H1 (cell line): ENCODE data around the gene CFAP65. TPM values are rescaled to one million over a fixed set of nuclear protein-coding genes. Genes with fewer than 3 reads are reported as not detected.

Experiments
- CTCF ChIA-PET: fragments of 300-600 bp; sonication (Branson Sonifier 250); formaldehyde crosslinking; loops from one replicate; lab custom pipeline; 2021; ENCODE audit not compliant: partially characterized antibody; lab: Charles Lee
- POLR2A ChIA-PET: fragments of 300-600 bp; sonication (Branson Sonifier 250); formaldehyde crosslinking; loops from one replicate; lab custom pipeline; 2021; ENCODE audit warnings: inconsistent platforms; ENCODE audit not compliant: partially characterized antibody; lab: Charles Lee
- DNase-seq, 2 experiments: peaks; one replicate each; pipeline versions ENCODE4 v3.0.0 to v3.0.0-alpha.2; 2010 to 2022; ENCODE audit warnings: low spot score in 2 of 2, low read depth in 1 of 2, mixed read lengths in 1 of 2
- FAIRE-seq: peaks from 2 replicates; lab custom pipeline; 2011; peaks lifted over from hg19 to GRCh38; lab: Jason Lieb, UNC
- H2AFZ ChIP-seq: 2 replicates; pipeline ENCODE4 v1.8.1; 2012; ENCODE audit warnings: low read length, inconsistent platforms
- H2AK5ac ChIP-seq: 2 replicates; pipeline ENCODE4 v1.6.1; 2013; ENCODE audit warnings: low read depth, low read length
- H2BK120ac ChIP-seq: replicated peaks from 2 replicates; pipeline ENCODE3; 2013; ENCODE audit warnings: low read depth, low read length, inconsistent platforms
- H2BK12ac ChIP-seq: 2 replicates; pipeline ENCODE4 v1.6.1; 2013; ENCODE audit warnings: low read depth, low read length
- H2BK15ac ChIP-seq: 2 replicates; pipeline ENCODE4 v1.6.1; 2013; ENCODE audit warnings: low read length
- H2BK20ac ChIP-seq: 2 replicates; pipeline ENCODE4 v1.6.1; 2013; ENCODE audit warnings: low read length
- H2BK5ac ChIP-seq: 2 replicates; pipeline ENCODE4 v1.6.1; 2013; ENCODE audit warnings: low read depth, low read length
- H3K14ac ChIP-seq: 2 replicates; pipeline ENCODE4 v1.6.1; 2013; ENCODE audit warnings: inconsistent platforms; ENCODE audit not compliant: insufficient read length
- H3K18ac ChIP-seq: 2 replicates; pipeline ENCODE4 v1.6.1; 2013; ENCODE audit warnings: low read length; ENCODE audit errors: extremely low read depth
- H3K23ac ChIP-seq: 2 replicates; pipeline ENCODE4 v1.6.1; 2013; ENCODE audit warnings: inconsistent platforms; ENCODE audit not compliant: insufficient read length
- H3K23me2 ChIP-seq: 2 replicates; pipeline ENCODE4 v1.6.1; 2013; ENCODE audit warnings: low read depth, low read length
- H3K27ac ChIP-seq: 2 replicates; pipeline ENCODE4 v1.6.1; 2011; ENCODE audit warnings: low read depth, low read length, inconsistent platforms
- H3K27me3 ChIP-seq, 4 experiments: replicated peaks in 1 of 4; 1 replicate in 1 of 4; 2 replicates in 3 of 4; pipeline versions ENCODE4 v1.6.1 to v1.8.1; 2011 to 2013; ENCODE audit warnings: low read length in 3 of 4, mild to moderate bottlenecking in 3 of 4, inconsistent platforms in 2 of 4, mixed read lengths in 2 of 4, moderate library complexity in 1 of 4; ENCODE audit not compliant: control insufficient read depth in 3 of 4, insufficient read depth in 3 of 4; ENCODE audit errors: extremely low read depth in 1 of 4
- H3K36me3 ChIP-seq, 4 experiments: 2 replicates each; pipeline versions ENCODE4 v1.6.1 to v1.8.1; 2011 to 2013; ENCODE audit warnings: mild to moderate bottlenecking in 4 of 4, low read length in 3 of 4, moderate library complexity in 2 of 4, control low read depth in 1 of 4, inconsistent platforms in 1 of 4; ENCODE audit not compliant: insufficient read depth in 4 of 4, control insufficient read depth in 2 of 4
- H3K4ac ChIP-seq: replicated peaks from 2 replicates; pipeline ENCODE3; 2013; ENCODE audit warnings: low read length, low read depth, mixed read lengths, inconsistent platforms; ENCODE audit not compliant: insufficient read length
- H3K4me1 ChIP-seq, 4 experiments: replicated peaks in 1 of 4; 1 replicate in 1 of 4; 2 replicates in 3 of 4; pipeline versions ENCODE4 v1.6.1 to v1.8.1; 2011 to 2013; ENCODE audit warnings: low read length in 3 of 4, inconsistent platforms in 2 of 4, mixed read lengths in 1 of 4; ENCODE audit not compliant: insufficient read depth in 4 of 4, control insufficient read depth in 3 of 4
- H3K4me2 ChIP-seq, 2 experiments: 2 replicates each; pipeline versions ENCODE4 v1.6.1 to v1.8.1; 2011 to 2013; ENCODE audit warnings: low read depth in 2 of 2, low read length in 2 of 2, control low read depth in 1 of 2, inconsistent platforms in 1 of 2, mild to moderate bottlenecking in 1 of 2; ENCODE audit not compliant: insufficient read depth in 1 of 2
- H3K4me3 ChIP-seq, 4 experiments: fragments of 200-600, 300-600 bp in 1 of 4; sonication (generic), shearing (Covaris generic), sonication (Bioruptor Twin) in 1 of 4; 2 replicates each; pipeline versions ENCODE4 v1.5.1 to v1.8.1; 2011 to 2016; ENCODE audit warnings: low read length in 4 of 4, low read depth in 3 of 4, control low read depth in 2 of 4, inconsistent platforms in 2 of 4, mild to moderate bottlenecking in 2 of 4, mixed read lengths in 1 of 4, moderate library complexity in 1 of 4; ENCODE audit not compliant: insufficient read depth in 2 of 4; ENCODE audit errors: extremely low read depth in 1 of 4
- H3K56ac ChIP-seq: replicated peaks from 2 replicates; pipeline ENCODE3; 2013; ENCODE audit warnings: low read depth, mild to moderate bottlenecking, mixed read lengths, low read length, inconsistent platforms; ENCODE audit not compliant: insufficient read length
- H3K79me1 ChIP-seq: 2 replicates; pipeline ENCODE4 v1.6.1; 2013; ENCODE audit warnings: low read depth, low read length, control low read depth
- H3K79me2 ChIP-seq, 2 experiments: 2 replicates each; pipeline versions ENCODE4 v1.6.1 to v1.8.1; 2012 to 2013; ENCODE audit warnings: low read length in 2 of 2, mild to moderate bottlenecking in 2 of 2, inconsistent platforms in 1 of 2; ENCODE audit not compliant: insufficient read depth in 2 of 2, control insufficient read depth in 1 of 2
- H3K9ac ChIP-seq, 4 experiments: replicated peaks in 1 of 4; 1 replicate in 1 of 4; 2 replicates in 3 of 4; pipeline versions ENCODE4 v1.6.1 to v1.8.1; 2011 to 2013; ENCODE audit warnings: low read depth in 3 of 4, low read length in 3 of 4, control low read depth in 2 of 4, mild to moderate bottlenecking in 2 of 4, moderate library complexity in 2 of 4, inconsistent platforms in 1 of 4; ENCODE audit errors: extremely low read depth in 1 of 4
- H3K9me3 ChIP-seq, 2 experiments: 2 replicates each; pipeline versions ENCODE4 v1.6.1 to v1.8.1; 2012 to 2013; ENCODE audit warnings: mild to moderate bottlenecking in 2 of 2, moderate library complexity in 2 of 2, control low read depth in 1 of 2, inconsistent platforms in 1 of 2, low read depth in 1 of 2, low read length in 1 of 2, mixed read lengths in 1 of 2; ENCODE audit not compliant: insufficient read depth in 2 of 2
- H4K20me1 ChIP-seq, 2 experiments: replicated peaks in 1 of 2; 2 replicates each; pipeline versions ENCODE3 to v1.8.1; 2011 to 2013; ENCODE audit warnings: inconsistent platforms in 2 of 2, low read length in 2 of 2, mild to moderate bottlenecking in 1 of 2; ENCODE audit not compliant: insufficient read depth in 2 of 2, control insufficient read depth in 1 of 2
- H4K5ac ChIP-seq: 2 replicates; pipeline ENCODE4 v1.6.1; 2013; ENCODE audit warnings: low read length, low read depth, mixed read lengths, inconsistent platforms; ENCODE audit not compliant: insufficient read length
- H4K8ac ChIP-seq: 2 replicates; pipeline ENCODE4 v1.8.0; 2013; ENCODE audit warnings: mild to moderate bottlenecking, moderate library complexity, low read length, inconsistent platforms; ENCODE audit not compliant: insufficient read depth; ENCODE audit errors: extremely low read depth
- H4K91ac ChIP-seq: replicated peaks from 2 replicates; pipeline ENCODE3; 2013; ENCODE audit warnings: low read length, mixed read lengths, inconsistent platforms; ENCODE audit not compliant: insufficient read length
- BCL11A ChIP-seq, 2 experiments: IDR thresholded peaks; one replicate each; pipeline ENCODE4 v1.6.1; 2011; ENCODE audit warnings: low read depth in 2 of 2, low read length in 2 of 2, mild to moderate bottlenecking in 2 of 2
- GTF2F1 ChIP-seq: IDR thresholded peaks from 2 replicates; pipeline ENCODE4 v1.6.1; 2012; ENCODE audit warnings: low read depth, low read length, improper control_type of control experiment, borderline replicate concordance
- HDAC6 ChIP-seq: IDR thresholded peaks from one replicate; pipeline ENCODE4 v1.7.1; 2012; ENCODE audit warnings: low read depth, mild to moderate bottlenecking, inconsistent platforms, low read length, moderate library complexity
- KDM1A ChIP-seq: fragments of 200-600, 300-600 bp; sonication (generic); IDR thresholded peaks from 2 replicates; pipeline ENCODE4 v1.7.1; 2016; ENCODE audit warnings: mild to moderate bottlenecking, low read length, borderline replicate concordance
- PHF8 ChIP-seq: fragments of 200-600 bp; sonication (generic); conservative IDR thresholded peaks from 2 replicates; pipeline ENCODE4 v1.7.1; 2012; ENCODE audit warnings: low read depth, mild to moderate bottlenecking, inconsistent platforms, low read length, moderate library complexity
- RAD21 ChIP-seq, 2 experiments: IDR thresholded peaks in 1 of 2; conservative IDR thresholded peaks in 1 of 2; 2 replicates each; pipeline ENCODE4 v1.6.1; 2011; ENCODE audit warnings: low read depth in 2 of 2, low read length in 2 of 2, improper control_type of control experiment in 1 of 2, inconsistent platforms in 1 of 2, mild to moderate bottlenecking in 1 of 2, moderate library complexity in 1 of 2
- SP2 ChIP-seq: IDR thresholded peaks from 2 replicates; pipeline ENCODE4 v1.6.1; 2012; ENCODE audit warnings: mild to moderate bottlenecking, low read length, inconsistent platforms
- TEAD4 ChIP-seq: IDR thresholded peaks from 2 replicates; pipeline ENCODE4 v1.6.1; 2012; ENCODE audit warnings: low read depth, low read length, inconsistent platforms, mixed read lengths
- WGBS, 2 experiments: shearing (Covaris generic) in 1 of 2; methylation state at CpG; one replicate each; pipeline versions ENCODE4 v1.1.6 to v1.1.7; 2013 to 2015; ENCODE audit warnings: low lambda C conversion rate in 2 of 2, mixed read lengths in 2 of 2, inconsistent platforms in 1 of 2, low coverage in 1 of 2, missing lambda C conversion rate in 1 of 2; ENCODE audit not compliant: insufficient replicate concordance in 2 of 2, insufficient coverage in 1 of 2, insufficient read length in 1 of 2; ENCODE audit errors: extremely low coverage in 1 of 2, missing lambda C conversion rate in 1 of 2; 5-methylcytosine and 5-hydroxymethylcytosine counted together
- polyA plus RNA-seq, 7 experiments: library from polyadenylated mRNA; depleted of rRNA in 3 of 7; stranded (reverse) in 5 of 7; unstranded in 2 of 7; fragments of >200 nt in 5 of 7; fragments of 200-250 nt in 2 of 7; gene quantifications; 1 replicate in 5 of 7; 2 replicates in 1 of 7; 4 replicates in 1 of 7; pipeline versions ENCODE4 v1.2.1 to v1.2.3, GENCODE V29; 2011 to 2013; ENCODE audit warnings: missing spikeins in 2 of 7, mixed read lengths in 2 of 7
- total RNA-seq: library from RNA; stranded (reverse); fragmentation: NEBNext Ultra II Directional; extraction: Animal tissue kit (Norgen Biotek cat#: 25700); gene quantifications from 2 replicates; pipeline ENCODE4 v1.2.1, GENCODE V29; 2021

CFAP65 gene
- total and polyA plus RNA-seq, 2 of the 8 experiments (the other 6 are each of a cell fraction or from before 2014, with no cell fraction given) = 0.19 to 0.45 TPM

DNA sequence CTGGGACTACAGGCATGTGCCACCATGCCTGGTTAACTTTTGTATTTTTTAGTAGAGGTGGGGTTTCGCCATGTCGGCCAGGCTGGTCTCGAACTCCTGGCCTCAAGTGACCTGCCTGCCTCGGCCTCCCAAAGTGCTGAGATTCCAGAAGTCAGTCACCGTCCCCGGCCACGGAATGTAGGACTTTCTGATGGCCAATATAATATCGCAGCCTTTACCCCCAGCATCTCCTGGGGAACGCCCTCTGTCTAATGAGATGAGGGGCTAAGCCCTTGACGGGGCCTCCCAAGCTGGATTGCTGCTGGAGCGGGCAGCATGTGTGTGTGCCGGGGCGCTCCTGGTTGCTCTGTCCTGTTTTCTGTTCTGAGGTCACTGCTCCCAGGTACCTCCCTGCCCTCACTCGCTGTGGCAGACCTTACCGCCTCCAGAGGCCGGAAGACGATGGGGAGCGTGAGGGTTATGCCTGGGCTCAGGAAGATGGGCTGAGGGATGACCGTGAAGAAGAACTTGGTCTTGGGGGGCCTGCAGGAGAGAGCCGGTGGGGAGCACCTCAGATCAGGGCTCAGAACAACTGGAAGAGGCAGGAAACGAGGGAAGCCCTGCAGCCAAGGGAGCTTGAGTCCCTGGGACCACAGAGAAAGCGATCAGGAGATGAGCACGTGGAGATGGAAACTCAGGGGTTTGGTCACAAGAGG, 9.1 kb downstream of the CFAP65 start:
- Histone ChIP-seq H3K9ac (no peak overlapping the region), H3K23me2 (no peaks in the 10 kb centered on the region)

More for the DNA sequence above, 9.1 kb downstream of the CFAP65 start:
- no peak overlapping the region for H3K4ac ChIP-seq
- 82% methylated on average over 17 of the region's 23 CpGs; no CpG with 5 or more reads in 1 of the 2 experiments for WGBS, 2 experiments
- POLR2A ChIA-PET = interaction anchor here (1.1 kb wide), 1 partner anchor 9 kb away, joined by 4 read pairs; the partner anchor contains the start of gene CFAP65
- H3K9me3 ChIP-seq = no peaks in the 10 kb centered on the region
- H3K23ac ChIP-seq = no peak overlapping the region
- CTCF ChIA-PET = interaction anchor here (0.7 to 45.5 kb wide), 7 partner anchors 14 to 188 kb away, joined by 3 to 1006 read pairs (median 149); partner anchors contain the start of genes CFAP65, CRYBA2, IHH and NHEJ1
- no peaks in the 10 kb centered on the region for H3K27me3 ChIP-seq
- no peak overlapping the region for H4K8ac ChIP-seq
- no peaks in the 10 kb centered on the region for H3K79me2 ChIP-seq
- TF ChIP-seq BCL11A (IDR thresholded peaks at IDR 0.05; ENCODE audit: low read depth in 2 of 2, low read length in 2 of 2) (no peak), GTF2F1 (no peak), PHF8 (no peak), RAD21 (IDR thresholded peaks at IDR 0.05 in 1 of 2, conservative IDR thresholded peaks at IDR 0.05 in 1 of 2; ENCODE audit: low read depth in 2 of 2, low read length in 2 of 2) (no peak), SP2 (no peak), TEAD4 (no peak), KDM1A (no peak), HDAC6 (no peak)
- no peak overlapping the region for H2BK5ac ChIP-seq
- H3K4me2 ChIP-seq = no peak overlapping the region
- peaks cover 0 to 3% (median under 1%) of the 10 kb centered on the region in 4 experiments; a peak in 2 of 7 replicates for H3K4me1 ChIP-seq
- peaks cover 0 to 2% of the 10 kb centered on the region in 2 experiments for H4K20me1 ChIP-seq
- no peaks in the 10 kb centered on the region for H3K79me1 ChIP-seq
- H2AK5ac ChIP-seq = no peak overlapping the region
- no peak overlapping the region for H2BK120ac ChIP-seq
- no peak overlapping the region for H3K27ac ChIP-seq
- H3K14ac ChIP-seq = no peak overlapping the region
- H3K18ac ChIP-seq = no peak overlapping the region
- no peak overlapping the region for H2BK15ac ChIP-seq
- no peak overlapping the region for H4K5ac ChIP-seq
- no peaks in the 10 kb centered on the region for H3K36me3 ChIP-seq
- H4K91ac ChIP-seq = no peak overlapping the region
- H3K56ac ChIP-seq = no peak overlapping the region
- H3K4me3 ChIP-seq = no peak overlapping the region
- peak overlapping the region; percentile 25; the same call in 1 of the 2 replicates for H2AFZ ChIP-seq
- FAIRE-seq = no peak
- no peak overlapping the region for H2BK20ac ChIP-seq
- no peak for DNase-seq
- H2BK12ac ChIP-seq = no peak overlapping the region
